HepG2 (cell line): ENCODE data around the gene ZNF292. TPM values are rescaled to one million over a fixed set of nuclear protein-coding genes. Genes with fewer than 3 reads are reported as not detected.

ENCODE experiments used
- ATAC-seq: fragments of 200-7000 bp; cut with Tn5 transposase; 3 replicates; pipeline ENCODE4 v1.9.1; 2020; ENCODE audit warnings: mild to moderate bottlenecking, moderate library complexity
- BruUV-seq: library from RNA; stranded (reverse); fragments of 400-500 nt; replicated peaks from 2 replicates; lab custom pipeline; 2021; lab: Mats Ljungman, UMichigan
- CTCF ChIA-PET: fragments of 300-600 bp; formaldehyde crosslinking; extraction: SDS; loops from one replicate; lab custom pipeline; 2021; ENCODE audit warnings: low total read pairs, inconsistent platforms, low intra/inter-chr PET ratio; lab: Yijun Ruan, JAX
- POLR2A ChIA-PET: fragments of 350-600 bp; sonication (Branson Sonifier 250); formaldehyde crosslinking; loops from one replicate; lab custom pipeline; 2020; ENCODE audit warnings: antibody characterized with exemption, inconsistent platforms; lab: Yijun Ruan, JAX
- DNase-seq: peaks from one replicate; pipeline ENCODE4 v3.0.0-alpha.2; 2015; ENCODE audit warnings: low spot score
- FAIRE-seq: peaks from 3 replicates; lab custom pipeline; 2011; peaks lifted over from hg19 to GRCh38; lab: Jason Lieb, UNC
- H2AFZ ChIP-seq: one replicate; pipeline ENCODE4 v1.6.1; 2011; ENCODE audit warnings: low read length, inconsistent platforms
- H3K27ac ChIP-seq: fragments of 300-600 bp; 3 replicates; pipeline ENCODE4 v1.8.0; 2011; ENCODE audit warnings: mixed run types, mild to moderate bottlenecking, mixed read lengths, low read length, inconsistent platforms; ENCODE audit not compliant: insufficient read depth; ENCODE audit errors: extremely low read length
- H3K27me3 ChIP-seq, 2 experiments: fragments of 200-600 bp in 1 of 2; 2 replicates in 1 of 2; 3 replicates in 1 of 2; pipeline versions ENCODE4 v1.6.0 to v1.8.0; 2011; ENCODE audit warnings: low read length in 2 of 2, mild to moderate bottlenecking in 2 of 2, moderate library complexity in 2 of 2, inconsistent platforms in 1 of 2; ENCODE audit not compliant: insufficient read depth in 2 of 2, control insufficient read depth in 1 of 2
- H3K36me3 ChIP-seq, 2 experiments: fragments of 200-600 bp in 1 of 2; replicated peaks in 1 of 2; 2 replicates in 1 of 2; 3 replicates in 1 of 2; pipeline versions ENCODE4 v1.5.1 to v1.8.0; 2011; ENCODE audit warnings: low read length in 2 of 2, inconsistent platforms in 1 of 2; ENCODE audit not compliant: insufficient read depth in 2 of 2, control insufficient read depth in 1 of 2
- H3K4me1 ChIP-seq: 2 replicates; pipeline ENCODE4 v1.5.1; 2012; ENCODE audit warnings: low read length, inconsistent platforms; ENCODE audit not compliant: insufficient read depth
- H3K4me2 ChIP-seq: 2 replicates; pipeline ENCODE4 v1.6.0; 2011; ENCODE audit warnings: low read depth, low read length, inconsistent platforms
- H3K4me3 ChIP-seq, 3 experiments: fragments of 200-600 bp in 1 of 3; sonication (generic), shearing (Covaris generic) in 1 of 3; replicated peaks in 1 of 3; 2 replicates each; pipeline ENCODE4 v1.5.1; 2011 to 2016; ENCODE audit warnings: low read length in 3 of 3, inconsistent platforms in 2 of 3, low read depth in 2 of 3, mild to moderate bottlenecking in 2 of 3, control low read depth in 1 of 3, mixed read lengths in 1 of 3; ENCODE audit not compliant: insufficient read depth in 1 of 3
- H3K79me2 ChIP-seq: one replicate; pipeline ENCODE4 v1.6.1; 2011; ENCODE audit warnings: low read length, inconsistent platforms; ENCODE audit not compliant: insufficient read depth
- H3K9ac ChIP-seq: 2 replicates; pipeline ENCODE4 v1.6.0; 2011; ENCODE audit warnings: mild to moderate bottlenecking, low read depth, low read length, inconsistent platforms; ENCODE audit not compliant: insufficient read depth
- H3K9me3 ChIP-seq: 2 replicates; pipeline ENCODE4 v1.5.1; 2012; ENCODE audit warnings: mild to moderate bottlenecking, low read length
- H4K20me1 ChIP-seq: 2 replicates; pipeline ENCODE4 v1.6.0; 2011; ENCODE audit warnings: inconsistent platforms, mild to moderate bottlenecking, low read length, moderate library complexity; ENCODE audit not compliant: insufficient read depth
- CBFB ChIP-seq: sonication (generic); formaldehyde crosslinking; IDR thresholded peaks from 2 replicates; pipeline ENCODE4 v1.4.0; 2020; ENCODE audit warnings: missing genetic modification reagents
- GMEB1 ChIP-seq: sonication (generic); formaldehyde crosslinking; IDR thresholded peaks from 2 replicates; pipeline ENCODE4 v1.5.1; 2020; ENCODE audit warnings: missing genetic modification reagents, mild to moderate bottlenecking, borderline replicate concordance
- IRF9 ChIP-seq: sonication (generic); formaldehyde crosslinking; IDR thresholded peaks from 2 replicates; pipeline ENCODE4 v1.8.0; 2022; ENCODE audit warnings: missing genetic modification reagents, mild to moderate bottlenecking, borderline replicate concordance
- RBAK ChIP-seq: sonication (generic); formaldehyde crosslinking; IDR thresholded peaks from 2 replicates; pipeline ENCODE4 v1.5.1; 2020; ENCODE audit warnings: mild to moderate bottlenecking, missing genetic modification reagents
- SNAPC2 ChIP-seq: sonication (generic); formaldehyde crosslinking; IDR thresholded peaks from 2 replicates; pipeline ENCODE4 v1.8.1; 2022; ENCODE audit warnings: mild to moderate bottlenecking, missing genetic modification reagents
- SNAPC5 ChIP-seq: sonication (generic); formaldehyde crosslinking; IDR thresholded peaks from 2 replicates; pipeline ENCODE4 v1.8.1; 2023; ENCODE audit warnings: mild to moderate bottlenecking, missing genetic modification reagents, borderline replicate concordance
- ZNF143 ChIP-seq: sonication (generic); formaldehyde crosslinking; IDR thresholded peaks from 2 replicates; pipeline ENCODE4 v1.4.0; 2020; ENCODE audit warnings: missing genetic modification reagents
- ZNF329 ChIP-seq: sonication (generic); formaldehyde crosslinking; IDR thresholded peaks from 2 replicates; pipeline ENCODE4 v1.9.0; 2021; ENCODE audit warnings: low read depth, mild to moderate bottlenecking, missing genetic modification reagents
- WGBS: methylation state at CpG from one replicate; pipeline ENCODE4 v1.1.6; 2017; ENCODE audit warnings: low lambda C conversion rate; 5-methylcytosine and 5-hydroxymethylcytosine counted together
- in situ Hi-C: cut with HindIII; loops from 2 replicates; pipeline ENCODE4 v1.10.0; 2017; ENCODE audit warnings: low pct_unique_long_range_greater_than_20kb; ENCODE audit not compliant: extremely low pct_ligation_motif_present
- intact Hi-C: fragments of 100-400 bp; cut with micrococcal nuclease; formaldehyde crosslinking; loops from one replicate; pipeline ENCODE4 v1.10.0; 2022; ENCODE audit not compliant: unreplicated experiment
- polyA plus RNA-seq, 8 experiments: library from polyadenylated mRNA; depleted of rRNA in 3 of 8; stranded (reverse) in 7 of 8; unstranded in 1 of 8; fragments of >200 nt; fragmentation: Illumina TruSeq in 4 of 8; extraction: Trizol in 4 of 8; gene quantifications; 2 replicates each; pipeline versions ENCODE4 v1.2.1 to v1.2.3, GENCODE V29; 2011 to 2016; ENCODE audit warnings: low read depth in 4 of 8, missing spikeins in 1 of 8, mixed read lengths in 1 of 8; ENCODE audit not compliant: insufficient read depth in 1 of 8
- total RNA-seq, 5 experiments: library from RNA; depleted of rRNA; stranded (reverse); fragments of >200 nt; fragmentation: Illumina TruSeq; extraction: Trizol; gene quantifications; 2 replicates each; pipeline ENCODE4 v1.2.3, GENCODE V29; 2016; ENCODE audit warnings: low read depth in 1 of 5

The ZNF292 gene
- total and polyA plus RNA-seq, 2 of the 13 experiments (the other 11 are each of a cell fraction or from before 2014, with no cell fraction given) = 9.9 to 12.8 TPM

GRCh38 chr6:87164506-87164905, 9.1 kb downstream of the ZNF292 start:
- no peak for FAIRE-seq
- intact Hi-C loops = no loop called here
- peaks cover 98% of the 10 kb centered on the region for H3K79me2 ChIP-seq

GRCh38 chr6:87165185-87165584, 9.8 kb downstream of the ZNF292 start:
- ChIA-PET CTCF (no interaction called here), POLR2A (no interaction called here)
- H2AFZ ChIP-seq = no peak overlapping the region
- peaks cover 98% of the 10 kb centered on the region for H3K79me2 ChIP-seq
- ATAC-seq (no peak), FAIRE-seq (no peak), DNase-seq (no peak)
- WGBS = 90% methylated on average over 2 of the region's 2 CpGs
- H3K4me1 ChIP-seq = peaks cover 29% of the 10 kb centered on the region
- no peak overlapping the region for H3K4me2 ChIP-seq
- in situ Hi-C loops (no loop called here), intact Hi-C loops (no loop called here)
- BruUV-seq = no TSS peak
- no peaks in the 10 kb centered on the region; a peak in 3 of 5 replicates for H3K36me3 ChIP-seq
- peaks cover 100% of the 10 kb centered on the region for H4K20me1 ChIP-seq
- no peak overlapping the region for H3K4me3 ChIP-seq
- H3K27ac ChIP-seq = no peak overlapping the region
- no peaks in the 10 kb centered on the region for H3K9me3 ChIP-seq
- no peak overlapping the region for H3K9ac ChIP-seq
- H3K27me3 ChIP-seq = no peaks in the 10 kb centered on the region
- TF ChIP-seq CBFB (no peak), SNAPC5 (CRISPR knock-in tag) (no peak), RBAK (CRISPR knock-in tag) (no peak), IRF9 (CRISPR knock-in tag) (no peak), ZNF143 (CRISPR knock-in tag) (no peak)

More at GRCh38 chr6:87164506-87164905, 9.1 kb downstream of the ZNF292 start:
- ChIA-PET POLR2A (no interaction called here), CTCF (no interaction called here)
- H3K4me1 ChIP-seq = peaks cover 22% of the 10 kb centered on the region; the same call in 1 of the 2 replicates
- peaks cover 100% of the 10 kb centered on the region for H4K20me1 ChIP-seq
- ATAC-seq (no peak), DNase-seq (no peak)
- WGBS = 97% methylated on average over 7 of the region's 7 CpGs
- no peak overlapping the region for H3K4me3 ChIP-seq
- no TSS peak for BruUV-seq
- no peaks in the 10 kb centered on the region for H3K27me3 ChIP-seq
- no peak overlapping the region for H3K27ac ChIP-seq
- H3K4me2 ChIP-seq = no peak overlapping the region
- no peak overlapping the region for H3K9ac ChIP-seq
- no peak overlapping the region for H2AFZ ChIP-seq
- H3K9me3 ChIP-seq = no peaks in the 10 kb centered on the region
- no peak for TF ChIP-seq GMEB1
- no peak for TF ChIP-seq SNAPC2 (CRISPR knock-in tag)
- no peak for TF ChIP-seq ZNF329
- in situ Hi-C loops = no loop called here
- no peaks in the 10 kb centered on the region; a peak in 3 of 5 replicates for H3K36me3 ChIP-seq
